Endometrial microvascular endothelial cells (primary cell): ENCODE data around the gene CLN6. TPM values are rescaled to one million over a fixed set of nuclear protein-coding genes. Genes with fewer than 3 reads are reported as not detected.

ENCODE experiments used
- in situ Hi-C: cut with HindIII; loops from 2 replicates; pipeline ENCODE4 v1.10.0; 2017; ENCODE audit warnings: low sequenced_read_pairs, low pct_unique_long_range_greater_than_20kb; ENCODE audit errors: inconsistent ontology term
- total RNA-seq: library from RNA; depleted of rRNA; stranded (reverse); fragments of >200 nt; gene quantifications from one replicate; pipeline ENCODE4 v1.2.3, GENCODE V29; 2015; ENCODE audit errors: inconsistent ontology term

The CLN6 gene
- total RNA-seq: 65.4 TPM

DNA sequence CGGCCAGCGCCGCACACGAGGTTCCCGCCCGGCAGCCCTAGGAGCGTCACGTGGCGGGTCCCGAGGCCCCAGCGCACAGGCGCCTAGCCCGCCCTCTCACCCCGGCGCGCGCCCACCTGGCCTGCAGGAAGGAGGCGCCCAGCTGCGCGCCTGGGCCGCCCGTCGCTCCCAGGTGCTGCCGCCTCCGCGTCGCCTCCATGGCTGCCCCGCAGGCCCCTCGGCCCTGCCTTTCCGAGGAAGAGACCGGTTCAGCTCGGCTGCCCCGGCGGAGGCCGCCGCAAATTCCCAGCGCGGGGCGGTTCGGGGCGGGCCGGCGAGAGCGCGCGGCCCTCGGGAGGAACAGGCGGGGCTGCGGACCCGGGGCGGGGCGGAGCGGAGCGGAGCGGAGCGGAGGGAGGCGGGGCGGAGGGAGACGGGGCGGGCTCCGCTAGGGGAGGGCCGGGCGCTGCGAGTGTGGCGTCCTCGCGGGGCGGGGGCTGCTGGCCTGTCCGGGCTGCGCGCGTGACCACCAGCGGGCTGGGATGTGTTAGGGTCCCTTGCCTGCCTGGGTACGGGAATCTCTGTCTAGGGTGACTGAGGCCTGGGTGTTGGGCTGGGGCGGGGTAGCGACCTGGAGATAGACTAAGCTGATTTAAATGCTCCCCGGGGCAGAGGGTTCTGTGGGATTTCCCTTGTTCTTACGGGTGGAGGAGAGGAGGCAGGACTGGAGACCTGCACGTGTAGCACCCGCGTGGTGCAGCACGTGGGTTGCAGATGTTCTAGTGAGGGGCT lies at the start of gene CLN6:
CLN6 (minus strand) TSS at position 343 of the 771 bp plus-strand sequence; CDS start at position 199, 144 bp downstream.
- in situ Hi-C loops: no loop called here

DNA sequence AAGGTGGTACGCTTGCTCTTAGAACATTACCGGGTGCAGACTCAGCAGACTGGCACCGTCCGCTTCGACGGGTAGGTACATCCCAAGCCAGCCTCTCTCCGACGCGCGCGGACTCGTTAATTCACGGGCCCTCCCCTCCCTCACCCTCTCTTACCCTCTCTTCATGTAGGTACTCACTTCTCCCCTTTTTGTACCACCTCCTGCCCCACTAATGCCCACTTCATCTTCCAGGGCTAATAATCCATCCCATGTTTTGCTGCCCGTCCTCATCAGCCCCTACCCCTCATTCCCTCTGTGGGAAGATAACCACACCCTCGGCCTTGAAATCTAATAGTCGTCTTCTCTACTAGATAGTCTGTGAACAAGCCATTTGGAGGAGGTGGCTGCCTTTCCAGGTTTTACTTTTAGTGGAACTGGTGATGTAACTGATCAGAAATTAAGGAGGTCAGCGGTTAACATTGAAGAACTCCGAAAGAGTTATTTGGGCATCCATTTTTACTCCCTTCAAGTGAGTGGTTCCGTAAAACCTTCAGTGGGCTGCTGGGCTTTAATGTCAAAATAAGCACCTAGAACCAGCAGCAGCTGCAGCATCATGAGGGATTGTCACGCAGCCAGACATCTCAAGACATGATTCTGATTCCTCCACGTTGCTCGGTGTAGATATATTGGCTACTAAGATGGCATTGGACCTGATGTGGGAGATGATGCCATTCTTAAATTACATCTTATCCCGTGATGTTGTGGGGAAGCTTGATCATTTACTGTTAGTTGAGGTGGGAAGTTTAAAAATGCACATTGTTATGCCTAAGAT lies 49.3 kb upstream of the CLN6 start:
- in situ Hi-C loops: no loop called here

DNA sequence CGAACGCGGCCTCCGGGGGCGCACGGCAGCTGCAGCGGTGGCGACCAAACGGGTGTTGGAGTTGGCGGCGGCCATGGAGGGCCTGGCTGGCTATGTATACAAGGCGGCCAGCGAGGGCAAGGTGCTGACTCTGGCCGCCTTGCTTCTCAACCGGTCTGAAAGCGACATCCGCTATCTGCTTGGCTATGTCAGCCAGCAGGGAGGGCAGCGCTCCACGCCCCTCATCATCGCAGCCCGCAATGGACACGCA lies 48.7 kb upstream of the CLN6 start:
- in situ Hi-C loops: no loop called here

GRCh38 chr15:68277603-68278344 lies 48.2 kb upstream of the CLN6 start, which contains the start of gene FEM1B:
FEM1B (plus strand) TSS chr15:68277745; CDS start chr15:68278418, 673 bp downstream.
- in situ Hi-C loops: no loop called here

DNA sequence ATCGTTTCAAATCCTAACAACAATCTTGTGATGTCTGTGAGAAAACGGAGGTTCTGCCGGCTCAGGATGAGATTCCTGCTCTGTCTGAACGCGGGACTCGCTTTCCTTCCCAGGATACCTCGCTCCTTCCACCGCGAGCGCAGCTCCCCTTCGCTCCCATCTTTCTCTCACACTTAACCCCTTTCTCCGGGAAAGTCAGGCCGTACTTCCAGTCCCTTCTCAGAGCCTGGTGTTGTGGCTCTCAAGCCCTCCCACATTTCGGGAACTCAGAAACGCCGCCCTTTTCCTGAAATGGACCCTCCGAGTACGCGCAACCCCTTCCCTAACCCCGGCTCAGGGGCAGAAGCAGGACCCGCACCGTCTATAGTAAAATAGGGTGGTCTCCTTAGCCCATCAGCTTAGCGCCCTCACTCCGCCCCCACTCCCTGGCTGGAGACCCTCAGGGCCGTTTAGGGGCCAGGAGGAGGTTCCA lies 47.6 kb upstream of the CLN6 start:
- in situ Hi-C loops: no loop called here

DNA sequence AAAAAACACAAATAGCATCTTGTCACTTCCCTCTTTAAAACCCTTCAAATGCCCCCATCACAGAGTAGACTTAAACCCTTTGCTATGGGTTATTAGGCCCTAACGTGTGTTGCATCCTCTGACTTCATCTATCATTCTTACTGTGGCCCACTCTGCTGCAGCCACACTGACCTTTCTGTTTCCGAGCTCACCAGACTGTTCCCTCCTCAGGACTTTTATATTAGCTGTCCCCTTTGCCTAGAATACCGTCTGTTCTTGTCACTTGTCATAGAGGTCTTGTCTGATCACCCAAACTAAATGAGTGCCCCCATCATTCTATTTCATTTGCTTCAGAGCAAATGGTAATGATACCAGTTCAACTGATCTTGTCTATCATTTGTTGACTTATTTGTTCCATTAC lies 47.1 kb upstream of the CLN6 start:
- in situ Hi-C loops: no loop called here

GRCh38 chr15:68275165-68275746 lies 45.7 kb upstream of the CLN6 start:
- in situ Hi-C loops: no loop called here

- in situ Hi-C loops: no loop called here
Measured at GRCh38 chr15:68274201-68274848, 44.8 kb upstream of the CLN6 start.

DNA sequence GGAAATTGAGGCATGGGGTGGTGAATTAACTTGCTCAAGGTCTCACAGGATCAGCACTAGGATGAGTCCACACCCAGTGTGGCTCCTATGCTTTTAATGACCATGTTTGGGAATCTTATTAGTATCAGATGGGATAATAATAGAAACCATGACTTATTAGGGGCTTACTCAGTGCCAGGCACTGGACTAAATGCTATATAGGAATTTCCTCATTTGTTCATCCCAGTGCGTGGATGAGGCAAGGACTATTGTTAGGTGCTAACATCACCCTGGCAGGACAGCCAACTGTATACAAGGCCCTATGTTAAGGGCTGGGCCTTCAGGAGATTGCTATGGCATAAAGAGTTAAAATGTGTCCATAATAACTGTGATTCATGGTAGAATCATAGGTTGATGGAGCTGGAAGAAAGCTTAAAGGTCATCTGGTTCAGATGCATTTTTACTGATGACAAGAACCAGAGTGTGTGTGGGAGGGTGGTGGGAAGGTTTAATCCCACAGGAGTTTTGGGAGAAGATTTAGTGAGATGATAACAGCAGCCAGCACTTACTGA lies 43.3 kb upstream of the CLN6 start:
- in situ Hi-C loops: no loop called here

GRCh38 chr15:68271854-68272471 lies 42.4 kb upstream of the CLN6 start:
- in situ Hi-C loops: no loop called here

- in situ Hi-C loops: no loop called here
Measured at GRCh38 chr15:68268405-68268804, 38.9 kb upstream of the CLN6 start.

DNA sequence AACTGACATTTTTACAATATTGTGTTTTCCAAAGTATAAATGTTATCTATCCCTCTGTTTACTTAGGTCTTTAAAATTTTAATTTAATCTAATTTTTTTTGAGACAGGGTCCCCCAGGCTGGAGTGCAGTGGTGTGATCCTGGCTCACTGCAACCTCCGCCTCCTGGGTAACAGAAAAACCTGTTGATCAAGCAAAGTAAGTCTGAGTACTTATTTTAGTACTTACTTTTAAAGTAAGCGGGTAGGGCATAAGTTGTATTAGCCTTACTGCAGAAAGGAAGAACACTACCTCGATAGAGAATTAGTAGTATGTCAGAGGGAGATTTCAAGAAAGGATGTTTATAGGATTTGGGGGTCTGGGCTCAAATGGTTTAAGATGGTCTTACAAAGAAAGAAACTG lies 36.1 kb upstream of the CLN6 start:
- in situ Hi-C loops: no loop called here

- in situ Hi-C loops: no loop called here
Measured at GRCh38 chr15:68265081-68265480, 35.6 kb upstream of the CLN6 start.

- in situ Hi-C loops: no loop called here
Measured at GRCh38 chr15:68264282-68264681, 34.8 kb upstream of the CLN6 start.

- in situ Hi-C loops: no loop called here
Measured at GRCh38 chr15:68262514-68263356, 33.2 kb upstream of the CLN6 start.

DNA sequence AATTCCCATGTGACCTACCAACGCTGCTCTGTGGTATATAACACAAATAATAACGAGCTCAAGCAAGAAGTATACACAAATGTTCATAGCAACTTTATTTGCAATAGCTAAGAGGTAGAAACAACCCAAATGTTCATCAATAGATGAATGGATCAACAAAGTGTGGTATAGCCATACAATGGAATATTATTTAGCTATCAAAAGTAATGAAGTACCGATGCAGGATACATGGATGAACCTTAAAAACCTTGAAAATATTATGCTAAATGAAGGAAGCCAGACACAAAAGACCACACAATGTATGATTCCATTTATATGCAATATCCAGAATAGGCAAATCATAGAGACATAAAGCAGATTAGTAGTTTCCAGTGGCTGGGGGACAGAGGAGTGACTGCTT lies 32.5 kb upstream of the CLN6 start:
- in situ Hi-C loops: no loop called here

DNA sequence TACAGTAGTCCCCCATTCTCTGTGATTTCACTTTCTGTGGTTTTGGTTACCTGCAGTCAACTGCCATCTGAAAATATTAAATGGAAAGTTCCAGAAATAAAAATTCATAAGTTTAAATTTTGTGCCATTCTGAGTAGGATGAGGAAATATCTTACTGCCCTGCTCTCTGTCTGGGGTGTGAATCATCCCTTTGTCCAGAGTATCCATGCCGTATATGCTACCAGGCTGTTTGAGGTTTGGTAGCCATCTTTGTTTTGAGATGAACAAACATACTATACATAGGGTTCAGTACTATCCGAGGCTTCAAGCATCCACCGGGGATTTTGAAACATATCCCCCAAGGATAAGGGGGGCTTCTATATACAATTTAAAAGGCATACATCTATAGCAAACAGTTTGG lies 31.7 kb upstream of the CLN6 start:
- in situ Hi-C loops: no loop called here
